Activated naive CD8-positive, alpha-beta T cell treated with anti-CD3 and anti-CD28 coated beads for 36 hours (primary cell): ENCODE results near the gene OR2Z1. TPM values are rescaled to one million over a fixed set of nuclear protein-coding genes. Genes with fewer than 3 reads are reported as not detected.

Experiments used
- DNase-seq: peaks from one replicate; pipeline ENCODE4 v3.0.0; 2021
- H3K27ac Mint-ChIP-seq: one replicate; pipeline ENCODE4 v1.8.0; 2022; ENCODE audit warnings: mild to moderate bottlenecking, moderate library complexity, mixed read lengths
- H3K27me3 Mint-ChIP-seq: one replicate; pipeline ENCODE4 v1.8.0; 2022; ENCODE audit warnings: mild to moderate bottlenecking, mixed read lengths
- H3K36me3 Mint-ChIP-seq: one replicate; pipeline ENCODE4 v1.8.0; 2021; ENCODE audit warnings: mild to moderate bottlenecking, mixed read lengths
- H3K4me1 Mint-ChIP-seq: one replicate; pipeline ENCODE4 v1.8.0; 2021; ENCODE audit warnings: mixed read lengths
- H3K4me3 Mint-ChIP-seq: one replicate; pipeline ENCODE4 v1.8.0; 2022; ENCODE audit warnings: mild to moderate bottlenecking, moderate library complexity, mixed read lengths
- H3K9me3 Mint-ChIP-seq: one replicate; pipeline ENCODE4 v1.8.0; 2022; ENCODE audit warnings: mixed read lengths
- total RNA-seq, 2 experiments: library from RNA; stranded (reverse); gene quantifications; one replicate each; pipeline ENCODE4 v1.2.3, GENCODE V29; 2021

OR2Z1 gene
- not detected for total RNA-seq

- Mint-ChIP-seq H3K27ac (no peak within 1 kb of the TSS), H3K4me3 (no peak within 1 kb of the TSS), H3K9me3 (peaks cover 5% of the 10 kb centered on the region), H3K4me1 (no peaks in the 10 kb centered on the region), H3K36me3 (no peaks in the 10 kb centered on the region), H3K27me3 (peaks cover 12% of the 10 kb centered on the region)
- DNase-seq = no peak
Measured at GRCh38 chr19:8721334-8721733, at the start of gene OR2Z1. OR2Z1 (plus strand) TSS chr19:8721634; CDS start chr19:8731029, 9,395 bp downstream.

GRCh38 chr19:8673276-8673891 is 48.0 kb upstream of the OR2Z1 start:
- Mint-ChIP-seq H3K27ac (no peak overlapping the region), H3K36me3 (no peaks in the 10 kb centered on the region)

GRCh38 chr19:8675066-8675465 is 46.4 kb upstream of the OR2Z1 start:
- no peak overlapping the region for H3K4me3 Mint-ChIP-seq
- peaks cover 3% of the 10 kb centered on the region for H3K9me3 Mint-ChIP-seq
- peaks cover 11% of the 10 kb centered on the region for H3K4me1 Mint-ChIP-seq
- no peaks in the 10 kb centered on the region for H3K36me3 Mint-ChIP-seq
- no peaks in the 10 kb centered on the region for H3K27me3 Mint-ChIP-seq
- no peak overlapping the region for H3K27ac Mint-ChIP-seq
- no peak for DNase-seq

More at GRCh38 chr19:8673276-8673891, 48.0 kb upstream of the OR2Z1 start:
- H3K4me1 Mint-ChIP-seq = peaks cover 13% of the 10 kb centered on the region
- DNase-seq = no peak
- H3K4me3 Mint-ChIP-seq = no peak overlapping the region
- H3K9me3 Mint-ChIP-seq = peaks cover 4% of the 10 kb centered on the region
- no peaks in the 10 kb centered on the region for H3K27me3 Mint-ChIP-seq

GRCh38 chr19:8678244-8678807 is 43.1 kb upstream of the OR2Z1 start:
- Mint-ChIP-seq H3K9me3 (peaks cover 3% of the 10 kb centered on the region), H3K4me1 (peaks cover 13% of the 10 kb centered on the region), H3K27ac (no peak overlapping the region), H3K27me3 (no peaks in the 10 kb centered on the region), H3K4me3 (no peak overlapping the region), H3K36me3 (no peaks in the 10 kb centered on the region)
- no peak for DNase-seq

GRCh38 chr19:8680676-8681344 is 40.6 kb upstream of the OR2Z1 start:
- Mint-ChIP-seq H3K4me1 (peaks cover 9% of the 10 kb centered on the region), H3K9me3 (peaks cover 3% of the 10 kb centered on the region), H3K27me3 (no peaks in the 10 kb centered on the region), H3K4me3 (no peak overlapping the region), H3K27ac (no peak overlapping the region), H3K36me3 (no peaks in the 10 kb centered on the region)
- DNase-seq = no peak

- Mint-ChIP-seq H3K9me3 (peaks cover 3% of the 10 kb centered on the region), H3K27me3 (no peaks in the 10 kb centered on the region), H3K4me1 (peaks cover 9% of the 10 kb centered on the region), H3K4me3 (no peak overlapping the region), H3K36me3 (no peaks in the 10 kb centered on the region), H3K27ac (no peak overlapping the region)
- no peak for DNase-seq
Measured at GRCh38 chr19:8681345-8682029, 39.9 kb upstream of the OR2Z1 start.

GRCh38 chr19:8682472-8682871 is 39.0 kb upstream of the OR2Z1 start:
- Mint-ChIP-seq H3K4me1 (peaks cover 9% of the 10 kb centered on the region), H3K4me3 (no peak overlapping the region), H3K9me3 (peaks cover 3% of the 10 kb centered on the region), H3K36me3 (no peaks in the 10 kb centered on the region), H3K27me3 (no peaks in the 10 kb centered on the region), H3K27ac (no peak overlapping the region)
- DNase-seq = no peak

GRCh38 chr19:8682931-8683330 is 38.5 kb upstream of the OR2Z1 start:
- Mint-ChIP-seq H3K4me3 (no peak overlapping the region), H3K4me1 (peaks cover 9% of the 10 kb centered on the region), H3K27ac (no peak overlapping the region), H3K27me3 (no peaks in the 10 kb centered on the region), H3K36me3 (no peaks in the 10 kb centered on the region), H3K9me3 (peaks cover 3% of the 10 kb centered on the region)
- no peak for DNase-seq

GRCh38 chr19:8684001-8684902 is 37.2 kb upstream of the OR2Z1 start:
- H3K27ac Mint-ChIP-seq = no peak overlapping the region
- no peaks in the 10 kb centered on the region for H3K27me3 Mint-ChIP-seq
- H3K9me3 Mint-ChIP-seq = no peaks in the 10 kb centered on the region
- no peak for DNase-seq
- H3K4me1 Mint-ChIP-seq = peaks cover 9% of the 10 kb centered on the region
- H3K36me3 Mint-ChIP-seq = no peaks in the 10 kb centered on the region
- H3K4me3 Mint-ChIP-seq = no peak overlapping the region

- no peaks in the 10 kb centered on the region for H3K27me3 Mint-ChIP-seq
- H3K9me3 Mint-ChIP-seq = no peaks in the 10 kb centered on the region
- no peaks in the 10 kb centered on the region for H3K36me3 Mint-ChIP-seq
- DNase-seq = no peak
- peaks cover 4% of the 10 kb centered on the region for H3K4me1 Mint-ChIP-seq
- no peak overlapping the region for H3K4me3 Mint-ChIP-seq
- H3K27ac Mint-ChIP-seq = no peak overlapping the region
Measured at GRCh38 chr19:8686549-8686948, 34.9 kb upstream of the OR2Z1 start.

- Mint-ChIP-seq H3K27ac (no peak overlapping the region), H3K4me3 (no peak overlapping the region), H3K27me3 (peaks cover 4% of the 10 kb centered on the region), H3K9me3 (no peaks in the 10 kb centered on the region), H3K4me1 (no peaks in the 10 kb centered on the region), H3K36me3 (no peaks in the 10 kb centered on the region)
- DNase-seq = no peak
Measured at GRCh38 chr19:8688930-8689329, 32.5 kb upstream of the OR2Z1 start.

- peaks cover 4% of the 10 kb centered on the region for H3K27me3 Mint-ChIP-seq
- H3K27ac Mint-ChIP-seq = no peak overlapping the region
- peaks cover 3% of the 10 kb centered on the region for H3K4me1 Mint-ChIP-seq
- no peaks in the 10 kb centered on the region for H3K9me3 Mint-ChIP-seq
- H3K4me3 Mint-ChIP-seq = no peak overlapping the region
- H3K36me3 Mint-ChIP-seq = no peaks in the 10 kb centered on the region
- no peak for DNase-seq
Measured at GRCh38 chr19:8690753-8691539, 30.5 kb upstream of the OR2Z1 start.

GRCh38 chr19:8695501-8695900 is 25.9 kb upstream of the OR2Z1 start:
- H3K36me3 Mint-ChIP-seq = no peaks in the 10 kb centered on the region
- no peak overlapping the region for H3K27ac Mint-ChIP-seq
- no peaks in the 10 kb centered on the region for H3K9me3 Mint-ChIP-seq
- peaks cover 12% of the 10 kb centered on the region for H3K27me3 Mint-ChIP-seq
- no peak overlapping the region for H3K4me3 Mint-ChIP-seq
- H3K4me1 Mint-ChIP-seq = peaks cover 10% of the 10 kb centered on the region
- DNase-seq = no peak

- no peaks in the 10 kb centered on the region for H3K36me3 Mint-ChIP-seq
- peaks cover 13% of the 10 kb centered on the region for H3K4me1 Mint-ChIP-seq
- no peak overlapping the region for H3K27ac Mint-ChIP-seq
- no peaks in the 10 kb centered on the region for H3K9me3 Mint-ChIP-seq
- no peak overlapping the region for H3K4me3 Mint-ChIP-seq
- DNase-seq = no peak
- peaks cover 12% of the 10 kb centered on the region for H3K27me3 Mint-ChIP-seq
Measured at GRCh38 chr19:8695911-8696310, 25.5 kb upstream of the OR2Z1 start.
